WERI-Rb-1 (cell line): ENCODE measurements around the gene ITGA11.

Experiments
- DNase-seq: peaks from one replicate; pipeline ENCODE4 v3.0.0-alpha.2; 2020
- H3K27ac ChIP-seq: fragments of 250-450 bp; sonication (Bioruptor Pico); 2 replicates; pipeline ENCODE4 v1.5.1; 2020; ENCODE audit warnings: mild to moderate bottlenecking, moderate library complexity
- H3K27me3 ChIP-seq: fragments of 250-450 bp; sonication (Bioruptor Pico); 2 replicates; pipeline ENCODE4 v1.5.1; 2021; ENCODE audit warnings: mild to moderate bottlenecking, low read depth, moderate library complexity; ENCODE audit not compliant: insufficient read depth, severe bottlenecking
- H3K36me3 ChIP-seq: fragments of 250-450 bp; sonication (Bioruptor Pico); 2 replicates; pipeline ENCODE4 v1.5.1; 2020; ENCODE audit warnings: mild to moderate bottlenecking, moderate library complexity
- H3K4me3 ChIP-seq: 2 replicates; pipeline ENCODE4 v1.5.1; 2011; ENCODE audit warnings: low read depth, mild to moderate bottlenecking, control low read depth, low read length
- H3K9me3 ChIP-seq: fragments of 250-450 bp; sonication (Bioruptor Pico); 2 replicates; pipeline ENCODE4 v1.5.1; 2021; ENCODE audit warnings: mild to moderate bottlenecking, moderate library complexity; ENCODE audit not compliant: severe bottlenecking
- TF ChIP-seq, protein P1 (sequence below): IDR thresholded peaks from 2 replicates; pipeline ENCODE4 v1.5.1; 2011; ENCODE audit warnings: low read depth, mild to moderate bottlenecking, control low read depth, inconsistent platforms, low read length

Gene ITGA11

DNA sequence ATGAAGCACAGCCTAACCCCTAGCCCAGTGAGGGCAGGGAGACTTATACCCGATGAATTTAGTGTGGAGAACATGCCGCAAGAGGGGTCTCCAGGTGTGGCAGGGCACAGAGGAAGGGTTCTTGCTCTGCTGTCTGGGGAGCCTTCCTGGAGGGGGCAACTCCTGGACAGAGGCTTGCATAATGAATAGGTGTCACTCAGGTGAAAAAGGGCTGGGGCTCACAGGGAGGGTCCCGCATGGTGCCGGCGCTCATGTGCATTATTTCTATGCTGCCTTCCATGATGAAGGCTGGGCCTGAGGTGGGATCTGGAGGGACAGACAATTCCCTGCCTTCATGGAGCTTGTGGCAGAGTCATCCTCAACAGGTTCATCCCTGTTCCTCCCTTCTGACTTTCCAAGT, 51.5 kb downstream of the ITGA11 start:
- no peak overlapping the region for H3K4me3 ChIP-seq
- peaks cover 7% of the 10 kb centered on the region for H3K9me3 ChIP-seq
- no peaks in the 10 kb centered on the region for H3K27me3 ChIP-seq
- no peak for DNase-seq
- H3K27ac ChIP-seq, result no peak overlapping the region
- TF ChIP-seq, protein P1, sequence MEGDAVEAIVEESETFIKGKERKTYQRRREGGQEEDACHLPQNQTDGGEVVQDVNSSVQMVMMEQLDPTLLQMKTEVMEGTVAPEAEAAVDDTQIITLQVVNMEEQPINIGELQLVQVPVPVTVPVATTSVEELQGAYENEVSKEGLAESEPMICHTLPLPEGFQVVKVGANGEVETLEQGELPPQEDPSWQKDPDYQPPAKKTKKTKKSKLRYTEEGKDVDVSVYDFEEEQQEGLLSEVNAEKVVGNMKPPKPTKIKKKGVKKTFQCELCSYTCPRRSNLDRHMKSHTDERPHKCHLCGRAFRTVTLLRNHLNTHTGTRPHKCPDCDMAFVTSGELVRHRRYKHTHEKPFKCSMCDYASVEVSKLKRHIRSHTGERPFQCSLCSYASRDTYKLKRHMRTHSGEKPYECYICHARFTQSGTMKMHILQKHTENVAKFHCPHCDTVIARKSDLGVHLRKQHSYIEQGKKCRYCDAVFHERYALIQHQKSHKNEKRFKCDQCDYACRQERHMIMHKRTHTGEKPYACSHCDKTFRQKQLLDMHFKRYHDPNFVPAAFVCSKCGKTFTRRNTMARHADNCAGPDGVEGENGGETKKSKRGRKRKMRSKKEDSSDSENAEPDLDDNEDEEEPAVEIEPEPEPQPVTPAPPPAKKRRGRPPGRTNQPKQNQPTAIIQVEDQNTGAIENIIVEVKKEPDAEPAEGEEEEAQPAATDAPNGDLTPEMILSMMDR, result no peak
- H3K36me3 ChIP-seq, result no peaks in the 10 kb centered on the region

- H3K4me3 ChIP-seq, result no peak overlapping the region
- TF ChIP-seq, protein P1, result no peak
- H3K27me3 ChIP-seq, result no peaks in the 10 kb centered on the region
- H3K9me3 ChIP-seq, result peaks cover 7% of the 10 kb centered on the region
- no peak overlapping the region for H3K27ac ChIP-seq
- DNase-seq, result no peak
- no peaks in the 10 kb centered on the region for H3K36me3 ChIP-seq
Measured at GRCh38 chr15:68379759-68380290, 52.1 kb downstream of the ITGA11 start.

GRCh38 chr15:68379058-68379758, 52.8 kb downstream of the ITGA11 start:
- Histone ChIP-seq H3K36me3 (no peaks in the 10 kb centered on the region), H3K9me3 (peaks cover 7% of the 10 kb centered on the region), H3K27ac (no peak overlapping the region), H3K4me3 (no peak overlapping the region), H3K27me3 (no peaks in the 10 kb centered on the region)
- DNase-seq, result no peak
- TF ChIP-seq, protein P1, result no peak

DNA sequence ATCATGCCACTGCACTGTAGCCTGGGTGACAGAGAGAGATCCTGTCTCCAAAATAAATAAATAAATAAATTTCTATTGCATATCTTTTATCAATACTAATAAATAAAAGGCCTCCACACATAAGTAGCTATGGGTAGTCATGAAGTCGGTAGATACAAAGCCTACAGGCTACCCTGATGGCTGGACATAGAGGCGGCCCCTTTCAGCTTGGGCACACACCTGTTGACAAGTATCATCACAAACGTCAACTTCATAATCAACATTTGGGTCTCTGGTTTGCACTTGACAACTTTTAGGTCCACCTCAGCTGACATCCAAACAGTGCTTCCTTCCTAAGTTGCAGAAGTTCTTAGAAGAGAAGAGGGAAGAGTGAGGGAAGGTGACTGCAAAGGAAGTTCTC, 53.4 kb downstream of the ITGA11 start:
- TF ChIP-seq, protein P1, result no peak
- H3K4me3 ChIP-seq, result no peak overlapping the region
- no peaks in the 10 kb centered on the region for H3K36me3 ChIP-seq
- peaks cover 7% of the 10 kb centered on the region for H3K9me3 ChIP-seq
- no peak for DNase-seq
- no peak overlapping the region for H3K27ac ChIP-seq
- no peaks in the 10 kb centered on the region for H3K27me3 ChIP-seq

DNA sequence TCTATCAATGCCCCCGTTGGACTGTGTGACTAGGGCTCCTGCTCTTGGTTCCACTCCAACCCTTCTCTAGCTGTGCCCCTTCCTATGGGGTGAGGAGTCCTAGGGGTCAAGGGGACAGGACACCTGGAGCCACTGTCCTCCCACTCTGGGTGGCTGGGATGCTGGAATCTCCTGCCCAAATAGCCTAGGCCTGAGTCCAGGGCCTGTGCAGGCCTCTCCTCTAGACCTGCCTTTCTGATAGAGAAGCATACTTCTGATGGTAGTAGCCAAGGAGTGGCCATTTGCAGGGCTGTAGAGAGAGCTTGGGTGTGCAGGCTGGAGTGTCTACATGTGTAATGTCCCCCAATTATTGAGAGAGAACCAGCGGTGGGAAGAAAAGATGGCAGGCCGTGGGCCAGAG, 54.2 kb downstream of the ITGA11 start:
- Histone ChIP-seq H3K27me3 (no peaks in the 10 kb centered on the region), H3K9me3 (peaks cover under 1% of the 10 kb centered on the region), H3K36me3 (no peaks in the 10 kb centered on the region), H3K4me3 (no peak overlapping the region), H3K27ac (no peak overlapping the region)
- TF ChIP-seq, protein P1, result no peak
- DNase-seq, result no peak
